HepG2 (cell line): ENCODE measurements around the gene TRMT112. TPM values are rescaled to one million over a fixed set of nuclear protein-coding genes. Genes with fewer than 3 reads are reported as not detected.

Experiments used
- AHDC1 ChIP-seq: sonication (generic); formaldehyde crosslinking; IDR thresholded peaks from 2 replicates; pipeline ENCODE4 v1.5.1; 2020; ENCODE audit warnings: mild to moderate bottlenecking, missing genetic modification reagents, borderline replicate concordance
- ETS1 ChIP-seq: sonication (generic); formaldehyde crosslinking; IDR thresholded peaks from 2 replicates; pipeline ENCODE4 v1.4.0; 2020; ENCODE audit warnings: missing genetic modification reagents
- FOXA1 ChIP-seq, 2 experiments: fragments of 450-650 bp in 1 of 2; sonication (generic) in 1 of 2; formaldehyde crosslinking in 1 of 2; IDR thresholded peaks; 2 replicates each; pipeline versions ENCODE4 v1.4.0 to v1.6.1; 2016 to 2020; ENCODE audit warnings: missing genetic modification reagents in 1 of 2
- KMT2A ChIP-seq: sonication (generic); formaldehyde crosslinking; IDR thresholded peaks from 2 replicates; pipeline ENCODE4 v1.4.0; 2020; ENCODE audit warnings: missing genetic modification reagents
- LBX2 ChIP-seq: sonication (generic); formaldehyde crosslinking; IDR thresholded peaks from 2 replicates; pipeline ENCODE4 v1.5.0; 2020; ENCODE audit warnings: missing genetic modification reagents, mild to moderate bottlenecking, borderline replicate concordance
- PHF20 ChIP-seq: sonication (generic); formaldehyde crosslinking; IDR thresholded peaks from 2 replicates; pipeline ENCODE4 v1.5.0; 2020; ENCODE audit warnings: mild to moderate bottlenecking, missing genetic modification reagents
- RELA ChIP-seq: sonication (generic); formaldehyde crosslinking; IDR thresholded peaks from 2 replicates; pipeline ENCODE4 v1.4.0; 2020; ENCODE audit warnings: missing genetic modification reagents
- REST ChIP-seq, 2 experiments: IDR thresholded peaks; 2 replicates each; pipeline ENCODE4 v1.6.1; 2011 to 2012; ENCODE audit warnings: low read length in 2 of 2, borderline replicate concordance in 1 of 2, low read depth in 1 of 2, mild to moderate bottlenecking in 1 of 2, moderate library complexity in 1 of 2
- RXRA ChIP-seq: sonication (generic); formaldehyde crosslinking; IDR thresholded peaks from 2 replicates; pipeline ENCODE4 v1.5.1; 2020; ENCODE audit warnings: missing genetic modification reagents
- SYNCRIP ChIP-seq: fragments of 200-400 bp; formaldehyde crosslinking; IDR thresholded peaks from 2 replicates; pipeline ENCODE4 v1.6.1; 2018; ENCODE audit warnings: mild to moderate bottlenecking, low read depth, low read length; ENCODE audit not compliant: insufficient read depth
- TMF1 ChIP-seq: sonication (generic); formaldehyde crosslinking; IDR thresholded peaks from 2 replicates; pipeline ENCODE4 v1.8.1; 2022; ENCODE audit warnings: low read depth, missing genetic modification reagents
- ZNF296 ChIP-seq: sonication (generic); formaldehyde crosslinking; conservative IDR thresholded peaks from 2 replicates; pipeline ENCODE4 v1.5.0; 2020; ENCODE audit warnings: mild to moderate bottlenecking, missing genetic modification reagents
- ZNF446 ChIP-seq: sonication (generic); formaldehyde crosslinking; IDR thresholded peaks from 2 replicates; pipeline ENCODE4 v1.5.0; 2020; ENCODE audit warnings: mild to moderate bottlenecking, missing genetic modification reagents
- ZNF546 ChIP-seq: sonication (generic); formaldehyde crosslinking; conservative IDR thresholded peaks from 2 replicates; pipeline ENCODE4 v1.8.1; 2023; ENCODE audit warnings: mild to moderate bottlenecking, missing genetic modification reagents
- ZNF691 ChIP-seq: sonication (generic); formaldehyde crosslinking; IDR thresholded peaks from 2 replicates; pipeline ENCODE4 v1.4.0; 2020; ENCODE audit warnings: missing genetic modification reagents, low read depth, mild to moderate bottlenecking, borderline replicate concordance
- ZSCAN9 ChIP-seq: IDR thresholded peaks from 2 replicates; pipeline ENCODE4 v1.6.1; 2016; ENCODE audit warnings: borderline replicate concordance
- polyA plus RNA-seq, 8 experiments: library from polyadenylated mRNA; depleted of rRNA in 3 of 8; stranded (reverse) in 7 of 8; unstranded in 1 of 8; fragments of >200 nt; fragmentation: Illumina TruSeq in 4 of 8; extraction: Trizol in 4 of 8; gene quantifications; 2 replicates each; pipeline versions ENCODE4 v1.2.1 to v1.2.3, GENCODE V29; 2011 to 2016; ENCODE audit warnings: low read depth in 4 of 8, missing spikeins in 1 of 8, mixed read lengths in 1 of 8; ENCODE audit not compliant: insufficient read depth in 1 of 8
- total RNA-seq, 5 experiments: library from RNA; depleted of rRNA; stranded (reverse); fragments of >200 nt; fragmentation: Illumina TruSeq; extraction: Trizol; gene quantifications; 2 replicates each; pipeline ENCODE4 v1.2.3, GENCODE V29; 2016; ENCODE audit warnings: low read depth in 1 of 5

TRMT112 gene
- total and polyA plus RNA-seq, 2 of the 13 experiments (the other 11 are each of a cell fraction or from before 2014, with no cell fraction given) = 186 to 409 TPM

GRCh38 chr11:64298966-64299846, 18.2 kb downstream of the TRMT112 start (continued):
- TF ChIP-seq AHDC1 (CRISPR knock-in tag) (no peak), SYNCRIP (no peak), LBX2 (CRISPR knock-in tag) (no peak), PHF20 (no peak), ETS1 (no peak), RELA (CRISPR knock-in tag) (no peak), REST (IDR thresholded peaks at IDR 0.05; ENCODE audit: borderline replicate concordance in 1 of 2, low read depth in 1 of 2, low read length in 2 of 2) (no peak), ZNF546 (no peak; the same call in 1 of the 2 replicates), RXRA (no peak), ZNF691 (CRISPR knock-in tag) (no peak), ZNF296 (CRISPR knock-in tag) (no peak), ZNF446 (no peak), ZSCAN9 (CRISPR knock-in tag) (no peak), FOXA1 (IDR thresholded peaks at IDR 0.05) (no peak), FOXA1 (CRISPR knock-in tag; IDR thresholded peaks at IDR 0.05) (no peak), TMF1 (CRISPR knock-in tag) (no peak), KMT2A (CRISPR knock-in tag) (no peak)
